Keratinocyte (primary cell): ENCODE results near the gene CPA3. TPM values are rescaled to one million over a fixed set of nuclear protein-coding genes. Genes with fewer than 3 reads are reported as not detected.

Experiments used
- DNase-seq: peaks from one replicate; pipeline ENCODE4 v3.0.0-alpha.2; 2011; ENCODE audit warnings: low read depth, missing footprints, low spot score
- FAIRE-seq: peaks from 2 replicates; lab custom pipeline; 2011; peaks lifted over from hg19 to GRCh38; lab: Jason Lieb, UNC
- H2AFZ ChIP-seq: 2 replicates; pipeline ENCODE4 v1.6.0; 2012; ENCODE audit warnings: low read length, control low read depth, inconsistent platforms; ENCODE audit not compliant: control insufficient read depth
- H3K27ac ChIP-seq: 2 replicates; pipeline ENCODE4 v1.5.1; 2011; ENCODE audit warnings: low read length; ENCODE audit not compliant: control insufficient read depth, insufficient read depth
- H3K27me3 ChIP-seq: 3 replicates; pipeline ENCODE4 v1.6.0; 2011; ENCODE audit warnings: low read length; ENCODE audit not compliant: control insufficient read depth, insufficient read depth; ENCODE audit errors: extremely low read depth
- H3K36me3 ChIP-seq, 2 experiments: 2 replicates in 1 of 2; 3 replicates in 1 of 2; pipeline ENCODE4 v1.5.1; 2011; ENCODE audit warnings: low read length in 2 of 2, mild to moderate bottlenecking in 1 of 2; ENCODE audit not compliant: control insufficient read depth in 2 of 2, insufficient read depth in 2 of 2; ENCODE audit errors: extremely low read depth in 1 of 2
- H3K4me1 ChIP-seq: 3 replicates; pipeline ENCODE4 v1.5.1; 2011; ENCODE audit warnings: low read length; ENCODE audit not compliant: control insufficient read depth, insufficient read depth; ENCODE audit errors: extremely low read depth
- H3K4me2 ChIP-seq: 3 replicates; pipeline ENCODE4 v1.6.0; 2011; ENCODE audit warnings: low read depth, low read length; ENCODE audit not compliant: control insufficient read depth, insufficient read depth; ENCODE audit errors: extremely low read depth
- H3K4me3 ChIP-seq, 3 experiments: fragments of 200-600 bp in 1 of 3; sonication (generic) in 1 of 3; 2 replicates in 2 of 3; 3 replicates in 1 of 3; pipeline ENCODE4 v1.5.1; 2011 to 2016; ENCODE audit warnings: low read length in 3 of 3, mild to moderate bottlenecking in 3 of 3, control low read depth in 2 of 3, inconsistent platforms in 1 of 3, low read depth in 1 of 3, mixed read lengths in 1 of 3, mixed run types in 1 of 3, moderate library complexity in 1 of 3; ENCODE audit not compliant: control insufficient read depth in 2 of 3, insufficient read depth in 2 of 3; ENCODE audit errors: extremely low read depth in 1 of 3
- H3K79me2 ChIP-seq: 2 replicates; pipeline ENCODE4 v1.6.0; 2012; ENCODE audit warnings: low read length; ENCODE audit not compliant: control insufficient read depth, insufficient read depth
- H3K9ac ChIP-seq: 3 replicates; pipeline ENCODE4 v1.6.0; 2011; ENCODE audit warnings: low read length; ENCODE audit not compliant: control insufficient read depth, insufficient read depth; ENCODE audit errors: extremely low read depth
- H3K9me1 ChIP-seq: 3 replicates; pipeline ENCODE4 v1.6.0; 2011; ENCODE audit warnings: low read length; ENCODE audit not compliant: control insufficient read depth, insufficient read depth; ENCODE audit errors: extremely low read depth
- H3K9me3 ChIP-seq: 2 replicates; pipeline ENCODE4 v1.5.1; 2012; ENCODE audit warnings: low read depth, low read length; ENCODE audit not compliant: control insufficient read depth
- H4K20me1 ChIP-seq: 3 replicates; pipeline ENCODE4 v1.6.0; 2011; ENCODE audit warnings: low read length; ENCODE audit not compliant: control insufficient read depth, insufficient read depth; ENCODE audit errors: extremely low read depth
- EZH2 ChIP-seq: IDR thresholded peaks from one replicate; pipeline ENCODE4 v1.6.1; 2012; ENCODE audit warnings: inconsistent platforms, mild to moderate bottlenecking, low read length, moderate library complexity
- dilution Hi-C: fragments of 300-500 bp; cut with MboI; formaldehyde crosslinking; loops from one replicate; pipeline ENCODE4 v1.7.0; 2020; ENCODE audit warnings: low sequenced_read_pairs; ENCODE audit not compliant: extremely low pct_ligation_motif_present
- polyA plus RNA-seq, 5 experiments: library from polyadenylated mRNA; depleted of rRNA in 3 of 5; stranded (reverse) in 3 of 5; stranded (forward) in 1 of 5; unstranded in 1 of 5; fragments of >200 nt; gene quantifications; 1 replicate in 1 of 5; 2 replicates in 3 of 5; 3 replicates in 1 of 5; pipeline versions ENCODE4 v1.2.1 to v1.2.3, GENCODE V29; 2011 to 2012; ENCODE audit warnings: missing spikeins in 2 of 5, low read depth in 1 of 5, low replicate concordance in 1 of 5
- TF ChIP-seq, protein P1 (sequence below), 3 experiments: IDR thresholded peaks in 1 of 3; conservative IDR thresholded peaks in 1 of 3; optimal IDR thresholded peaks in 1 of 3; 2 replicates in 2 of 3; 3 replicates in 1 of 3; pipeline versions ENCODE3 to v1.5.1; 2011; ENCODE audit warnings: low read length in 3 of 3, mild to moderate bottlenecking in 3 of 3, moderate library complexity in 2 of 3, control low read depth in 1 of 3, inconsistent platforms in 1 of 3; ENCODE audit not compliant: insufficient read depth in 2 of 3; ENCODE audit errors: extremely low read depth in 1 of 3

Gene CPA3
- polyA plus RNA-seq, 1 donor (not counting 4 experiments of a cell fraction or from before 2014, with no cell fraction given) = not detected

DNA sequence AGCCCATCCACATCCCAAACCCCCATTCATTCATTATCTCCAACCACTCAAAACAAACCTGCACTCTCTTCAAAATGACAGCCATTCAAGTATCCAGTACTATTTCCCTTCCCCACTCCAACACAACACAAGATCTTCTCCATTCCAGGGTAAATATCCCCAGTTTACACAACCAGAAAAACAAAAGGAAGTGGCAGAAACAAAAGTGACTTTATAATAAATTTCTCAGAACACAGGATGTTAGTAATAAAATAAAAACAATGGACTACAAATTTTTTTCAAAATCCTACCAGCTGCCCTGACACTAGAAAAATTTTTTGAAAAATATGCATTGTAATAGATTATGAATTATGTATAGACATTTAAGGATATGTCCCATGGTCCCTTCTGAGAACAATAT is 14.2 kb downstream of the CPA3 start:
- DNase-seq = no peak
- Histone ChIP-seq H3K36me3 (no peaks in the 10 kb centered on the region), H4K20me1 (no peaks in the 10 kb centered on the region), H3K4me2 (no peak overlapping the region), H3K4me1 (no peaks in the 10 kb centered on the region), H3K9me3 (no peaks in the 10 kb centered on the region), H3K27ac (no peak overlapping the region), H2AFZ (no peak overlapping the region), H3K4me3 (no peak overlapping the region), H3K27me3 (no peaks in the 10 kb centered on the region), H3K9me1 (no peaks in the 10 kb centered on the region), H3K9ac (no peak overlapping the region), H3K79me2 (no peaks in the 10 kb centered on the region)
- dilution Hi-C loops = no loop called here
- FAIRE-seq = no peak
- TF ChIP-seq EZH2 = no peak
- TF ChIP-seq, protein P1, sequence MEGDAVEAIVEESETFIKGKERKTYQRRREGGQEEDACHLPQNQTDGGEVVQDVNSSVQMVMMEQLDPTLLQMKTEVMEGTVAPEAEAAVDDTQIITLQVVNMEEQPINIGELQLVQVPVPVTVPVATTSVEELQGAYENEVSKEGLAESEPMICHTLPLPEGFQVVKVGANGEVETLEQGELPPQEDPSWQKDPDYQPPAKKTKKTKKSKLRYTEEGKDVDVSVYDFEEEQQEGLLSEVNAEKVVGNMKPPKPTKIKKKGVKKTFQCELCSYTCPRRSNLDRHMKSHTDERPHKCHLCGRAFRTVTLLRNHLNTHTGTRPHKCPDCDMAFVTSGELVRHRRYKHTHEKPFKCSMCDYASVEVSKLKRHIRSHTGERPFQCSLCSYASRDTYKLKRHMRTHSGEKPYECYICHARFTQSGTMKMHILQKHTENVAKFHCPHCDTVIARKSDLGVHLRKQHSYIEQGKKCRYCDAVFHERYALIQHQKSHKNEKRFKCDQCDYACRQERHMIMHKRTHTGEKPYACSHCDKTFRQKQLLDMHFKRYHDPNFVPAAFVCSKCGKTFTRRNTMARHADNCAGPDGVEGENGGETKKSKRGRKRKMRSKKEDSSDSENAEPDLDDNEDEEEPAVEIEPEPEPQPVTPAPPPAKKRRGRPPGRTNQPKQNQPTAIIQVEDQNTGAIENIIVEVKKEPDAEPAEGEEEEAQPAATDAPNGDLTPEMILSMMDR (optimal IDR thresholded peaks at IDR 0.05 in 1 of 3, IDR thresholded peaks at IDR 0.05 in 1 of 3, conservative IDR thresholded peaks at IDR 0.05 in 1 of 3; ENCODE audit: extremely low read depth in 1 of 3, insufficient read depth in 2 of 3, low read length in 3 of 3) = no peak

DNA sequence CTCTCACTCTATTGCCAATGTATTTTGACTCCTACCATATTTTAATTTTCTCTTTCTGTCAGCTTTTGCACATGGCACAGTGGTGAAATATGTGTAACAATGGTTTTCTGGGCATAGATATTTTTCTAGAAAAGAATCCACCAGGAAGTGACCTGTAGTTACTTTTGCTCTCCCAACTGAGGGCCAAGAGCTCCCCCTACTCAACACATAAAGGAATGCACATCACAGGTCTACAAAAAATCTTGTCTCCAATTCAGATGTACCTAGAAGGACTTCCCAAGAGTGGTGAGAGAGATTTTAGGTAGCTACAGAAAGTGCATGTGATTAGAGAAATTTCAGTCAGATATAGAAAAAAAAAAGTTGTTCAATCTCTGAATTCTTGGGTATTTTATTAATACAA is 15.6 kb downstream of the CPA3 start:
- no peak overlapping the region for H2AFZ ChIP-seq

More for the DNA sequence above, 15.6 kb downstream of the CPA3 start:
- no peak for DNase-seq
- Histone ChIP-seq H4K20me1 (no peaks in the 10 kb centered on the region), H3K4me1 (no peaks in the 10 kb centered on the region), H3K27ac (no peak overlapping the region), H3K27me3 (no peaks in the 10 kb centered on the region), H3K36me3 (no peaks in the 10 kb centered on the region), H3K4me2 (no peak overlapping the region), H3K9ac (no peak overlapping the region), H3K9me1 (no peaks in the 10 kb centered on the region), H3K4me3 (no peak overlapping the region), H3K9me3 (no peaks in the 10 kb centered on the region), H3K79me2 (no peaks in the 10 kb centered on the region)
- dilution Hi-C loops = no loop called here
- TF ChIP-seq, protein P1 (optimal IDR thresholded peaks at IDR 0.05 in 1 of 3, IDR thresholded peaks at IDR 0.05 in 1 of 3, conservative IDR thresholded peaks at IDR 0.05 in 1 of 3; ENCODE audit: extremely low read depth in 1 of 3, insufficient read depth in 2 of 3, low read length in 3 of 3) = no peak
- no peak for TF ChIP-seq EZH2
- no peak for FAIRE-seq
